ENCODE data around the gene PPIL1. TPM values are rescaled to one million over a fixed set of nuclear protein-coding genes. Genes with fewer than 3 reads are reported as not detected.
A peak's percentile ranks its signal among the peaks of the same experiment; 100 is the strongest.
"Not testable (repeated sequence)": the region's sequence is repeated elsewhere in the genome, so short reads cannot be mapped to it uniquely, and the experiment has no call there.

Gene PPIL1
- 29.1 TPM for total RNA-seq

GRCh38 chr6:36874443-36875249 lies at the start of gene PPIL1:
PPIL1 (minus strand) TSS chr6:36874803; CDS start chr6:36874772, 31 bp downstream.
- peak; percentile 96 for DNase-seq

- peak; percentile 41 for DNase-seq
Measured at GRCh38 chr6:36924131-36924530, 49.5 kb upstream of the PPIL1 start.

GRCh38 chr6:36920546-36920945 lies 45.9 kb upstream of the PPIL1 start:
- no peak for DNase-seq

- no peak for DNase-seq
Measured at GRCh38 chr6:36920049-36920448, 45.4 kb upstream of the PPIL1 start.

- DNase-seq, result peak; percentile 50
Measured at GRCh38 chr6:36917541-36918193, 43.1 kb upstream of the PPIL1 start.

- DNase-seq, result no peak
Measured at GRCh38 chr6:36916126-36916525, 41.5 kb upstream of the PPIL1 start.

GRCh38 chr6:36915599-36915998 lies 41.0 kb upstream of the PPIL1 start:
- no peak for DNase-seq

GRCh38 chr6:36914227-36914794 lies 39.7 kb upstream of the PPIL1 start:
- no peak for DNase-seq

GRCh38 chr6:36913082-36913481 lies 38.5 kb upstream of the PPIL1 start:
- DNase-seq, result no peak

GRCh38 chr6:36912586-36912985 lies 38.0 kb upstream of the PPIL1 start:
- DNase-seq, result no peak

GRCh38 chr6:36912030-36912454 lies 37.4 kb upstream of the PPIL1 start:
- no peak for DNase-seq

GRCh38 chr6:36908747-36909146 lies 34.1 kb upstream of the PPIL1 start:
- no peak for DNase-seq

GRCh38 chr6:36907781-36908180 lies 33.2 kb upstream of the PPIL1 start:
- DNase-seq, result peak; percentile 44

- DNase-seq, result peak; percentile 47
Measured at GRCh38 chr6:36906539-36907325, 32.1 kb upstream of the PPIL1 start.

- DNase-seq, result no peak
Measured at GRCh38 chr6:36904851-36905393, 30.3 kb upstream of the PPIL1 start.

- no peak for DNase-seq
Measured at GRCh38 chr6:36904114-36904513, 29.5 kb upstream of the PPIL1 start.

- no peak for DNase-seq
Measured at GRCh38 chr6:36897609-36898008, 23.0 kb upstream of the PPIL1 start.

- DNase-seq, result no peak
Measured at GRCh38 chr6:36893976-36894932, 19.7 kb upstream of the PPIL1 start.

- not testable (repeated sequence) for DNase-seq
Measured at GRCh38 chr6:36891153-36891552, 16.6 kb upstream of the PPIL1 start.

- DNase-seq, result no peak
Measured at GRCh38 chr6:36890112-36890663, 15.6 kb upstream of the PPIL1 start.
